Measurements from ENCODE around the gene PRM2. TPM values are rescaled to one million over a fixed set of nuclear protein-coding genes. Genes with fewer than 3 reads are reported as not detected.

The PRM2 gene
- polyA plus RNA-seq, 2 of the 4 experiments (the other 2 are of a cell fraction): not detected

DNA sequence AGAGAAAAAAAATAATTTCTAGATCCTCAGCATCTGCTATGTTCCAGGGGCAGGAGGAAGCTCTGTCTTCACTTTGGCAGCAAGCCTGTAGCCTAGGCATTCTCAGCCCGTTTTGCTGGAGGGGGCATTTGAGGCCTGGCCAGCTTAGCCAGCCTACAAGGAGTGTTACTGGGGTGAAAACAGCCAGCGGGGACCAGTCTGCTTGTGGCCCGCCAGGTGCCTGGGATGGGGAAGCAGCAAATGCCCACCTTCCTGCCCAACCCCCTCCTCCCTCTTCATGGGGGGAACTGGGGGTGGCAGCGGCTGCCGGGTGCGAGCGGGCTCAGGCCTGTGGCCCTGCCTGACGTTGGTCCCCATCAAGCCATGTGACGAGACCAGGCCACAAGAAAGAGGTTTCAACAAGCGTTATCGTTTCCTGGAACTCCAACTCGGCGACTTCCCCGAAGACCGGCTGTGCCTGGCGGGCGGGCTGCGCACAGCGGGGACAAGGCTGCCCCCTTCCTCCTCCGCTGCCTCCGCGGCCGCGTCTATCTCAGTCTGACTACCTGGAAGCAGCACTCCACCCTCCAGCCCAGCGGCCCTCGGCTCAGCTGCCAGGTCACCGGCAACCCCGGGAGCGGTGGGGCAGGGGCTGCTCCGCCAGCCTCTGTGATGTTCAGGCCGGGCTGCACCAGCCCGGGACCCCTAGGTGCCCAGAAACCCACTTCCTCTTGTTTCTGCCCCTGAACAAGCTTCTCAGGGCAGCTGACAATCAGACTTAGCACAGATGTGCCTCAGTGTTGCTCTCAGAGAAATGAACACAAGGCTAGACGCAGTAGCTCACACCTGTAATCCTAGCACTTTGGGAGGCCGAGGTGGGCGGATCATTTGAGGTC lies 43.2 kb downstream of the PRM2 start:
- ChIA-PET POLR2A (no interaction called here), CTCF (interaction anchor here (1.6 kb wide), 1 partner anchor 269 kb away, joined by 3 read pairs; no protein-coding TSS in a partner anchor)
- H3K4me2 ChIP-seq: no peak overlapping the region
- ATAC-seq: no peak
- FAIRE-seq: no peak
- no peak for DNase-seq (ENCODE audit: low read depth in 1 of 2, low spot score in 1 of 2)
- no peaks in the 10 kb centered on the region for H3K9me3 ChIP-seq
- TF ChIP-seq HOXB5 (CRISPR knock-in tag; IDR thresholded peaks at IDR 0.05) (no peak), RNF2 (IDR thresholded peaks at IDR 0.05; ENCODE audit: borderline replicate concordance, low read depth) (no peak), TP53 (CRISPR knock-in tag; IDR thresholded peaks at IDR 0.05) (no peak), JUNB (IDR thresholded peaks at IDR 0.05) (no peak), HOXA7 (CRISPR knock-in tag; IDR thresholded peaks at IDR 0.05) (no peak), PHF8 (IDR thresholded peaks at IDR 0.05; ENCODE audit: borderline replicate concordance, low read depth) (no peak), MAFK (IDR thresholded peaks at IDR 0.05; ENCODE audit: partially characterized antibody) (no peak), NFE2L2 (conservative IDR thresholded peaks at IDR 0.05; ENCODE audit: low read length) (no peak)
- TF ChIP-seq, protein P1, sequence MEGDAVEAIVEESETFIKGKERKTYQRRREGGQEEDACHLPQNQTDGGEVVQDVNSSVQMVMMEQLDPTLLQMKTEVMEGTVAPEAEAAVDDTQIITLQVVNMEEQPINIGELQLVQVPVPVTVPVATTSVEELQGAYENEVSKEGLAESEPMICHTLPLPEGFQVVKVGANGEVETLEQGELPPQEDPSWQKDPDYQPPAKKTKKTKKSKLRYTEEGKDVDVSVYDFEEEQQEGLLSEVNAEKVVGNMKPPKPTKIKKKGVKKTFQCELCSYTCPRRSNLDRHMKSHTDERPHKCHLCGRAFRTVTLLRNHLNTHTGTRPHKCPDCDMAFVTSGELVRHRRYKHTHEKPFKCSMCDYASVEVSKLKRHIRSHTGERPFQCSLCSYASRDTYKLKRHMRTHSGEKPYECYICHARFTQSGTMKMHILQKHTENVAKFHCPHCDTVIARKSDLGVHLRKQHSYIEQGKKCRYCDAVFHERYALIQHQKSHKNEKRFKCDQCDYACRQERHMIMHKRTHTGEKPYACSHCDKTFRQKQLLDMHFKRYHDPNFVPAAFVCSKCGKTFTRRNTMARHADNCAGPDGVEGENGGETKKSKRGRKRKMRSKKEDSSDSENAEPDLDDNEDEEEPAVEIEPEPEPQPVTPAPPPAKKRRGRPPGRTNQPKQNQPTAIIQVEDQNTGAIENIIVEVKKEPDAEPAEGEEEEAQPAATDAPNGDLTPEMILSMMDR (IDR thresholded peaks at IDR 0.05): no peak
- TF ChIP-seq, protein P2, sequence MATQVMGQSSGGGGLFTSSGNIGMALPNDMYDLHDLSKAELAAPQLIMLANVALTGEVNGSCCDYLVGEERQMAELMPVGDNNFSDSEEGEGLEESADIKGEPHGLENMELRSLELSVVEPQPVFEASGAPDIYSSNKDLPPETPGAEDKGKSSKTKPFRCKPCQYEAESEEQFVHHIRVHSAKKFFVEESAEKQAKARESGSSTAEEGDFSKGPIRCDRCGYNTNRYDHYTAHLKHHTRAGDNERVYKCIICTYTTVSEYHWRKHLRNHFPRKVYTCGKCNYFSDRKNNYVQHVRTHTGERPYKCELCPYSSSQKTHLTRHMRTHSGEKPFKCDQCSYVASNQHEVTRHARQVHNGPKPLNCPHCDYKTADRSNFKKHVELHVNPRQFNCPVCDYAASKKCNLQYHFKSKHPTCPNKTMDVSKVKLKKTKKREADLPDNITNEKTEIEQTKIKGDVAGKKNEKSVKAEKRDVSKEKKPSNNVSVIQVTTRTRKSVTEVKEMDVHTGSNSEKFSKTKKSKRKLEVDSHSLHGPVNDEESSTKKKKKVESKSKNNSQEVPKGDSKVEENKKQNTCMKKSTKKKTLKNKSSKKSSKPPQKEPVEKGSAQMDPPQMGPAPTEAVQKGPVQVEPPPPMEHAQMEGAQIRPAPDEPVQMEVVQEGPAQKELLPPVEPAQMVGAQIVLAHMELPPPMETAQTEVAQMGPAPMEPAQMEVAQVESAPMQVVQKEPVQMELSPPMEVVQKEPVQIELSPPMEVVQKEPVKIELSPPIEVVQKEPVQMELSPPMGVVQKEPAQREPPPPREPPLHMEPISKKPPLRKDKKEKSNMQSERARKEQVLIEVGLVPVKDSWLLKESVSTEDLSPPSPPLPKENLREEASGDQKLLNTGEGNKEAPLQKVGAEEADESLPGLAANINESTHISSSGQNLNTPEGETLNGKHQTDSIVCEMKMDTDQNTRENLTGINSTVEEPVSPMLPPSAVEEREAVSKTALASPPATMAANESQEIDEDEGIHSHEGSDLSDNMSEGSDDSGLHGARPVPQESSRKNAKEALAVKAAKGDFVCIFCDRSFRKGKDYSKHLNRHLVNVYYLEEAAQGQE (IDR thresholded peaks at IDR 0.05): no peak
- TF ChIP-seq, protein P3, sequence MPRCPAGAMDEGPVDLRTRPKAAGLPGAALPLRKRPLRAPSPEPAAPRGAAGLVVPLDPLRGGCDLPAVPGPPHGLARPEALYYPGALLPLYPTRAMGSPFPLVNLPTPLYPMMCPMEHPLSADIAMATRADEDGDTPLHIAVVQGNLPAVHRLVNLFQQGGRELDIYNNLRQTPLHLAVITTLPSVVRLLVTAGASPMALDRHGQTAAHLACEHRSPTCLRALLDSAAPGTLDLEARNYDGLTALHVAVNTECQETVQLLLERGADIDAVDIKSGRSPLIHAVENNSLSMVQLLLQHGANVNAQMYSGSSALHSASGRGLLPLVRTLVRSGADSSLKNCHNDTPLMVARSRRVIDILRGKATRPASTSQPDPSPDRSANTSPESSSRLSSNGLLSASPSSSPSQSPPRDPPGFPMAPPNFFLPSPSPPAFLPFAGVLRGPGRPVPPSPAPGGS (IDR thresholded peaks at IDR 0.05): no peak
- 89% methylated on average over 27 of the region's 35 CpGs for WGBS (ENCODE audit: missing lambda C conversion rate)
- H3K4me3 ChIP-seq: no peak overlapping the region
- H3K4me1 ChIP-seq: no peaks in the 10 kb centered on the region
- no peak overlapping the region for H3K27ac ChIP-seq

DNA sequence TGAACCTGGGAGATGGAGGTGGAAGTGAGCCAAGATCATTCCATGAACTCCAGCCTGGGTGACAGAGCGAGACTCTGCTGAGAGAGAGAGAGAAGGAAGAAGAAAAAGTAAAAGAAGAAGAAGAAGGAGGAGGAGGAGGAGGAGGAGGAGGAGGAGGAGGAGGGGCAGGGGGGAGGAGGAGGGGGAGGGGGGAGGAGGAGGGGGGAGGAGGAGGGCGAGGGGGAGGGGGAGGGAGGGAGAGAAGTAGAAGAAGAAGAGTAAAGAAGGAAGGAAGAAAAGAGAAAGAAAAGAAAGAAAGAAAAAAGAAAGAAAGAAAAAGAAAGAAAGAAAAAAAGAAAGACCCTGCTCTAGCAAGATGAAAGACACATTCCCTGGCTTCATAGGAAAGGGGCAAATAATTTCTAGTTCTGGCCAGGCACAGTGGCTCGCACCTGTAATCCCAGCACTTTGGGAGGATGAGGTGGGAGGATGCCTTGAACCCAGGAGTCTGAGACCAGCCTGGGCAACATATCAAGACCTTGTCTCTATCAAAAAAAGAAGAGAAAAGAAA lies 43.9 kb downstream of the PRM2 start:
- Histone ChIP-seq H3K9me3 (no peaks in the 10 kb centered on the region), H3K4me2 (no peak overlapping the region), H3K4me3 (no peak overlapping the region), H3K27ac (no peak overlapping the region), H3K4me1 (no peaks in the 10 kb centered on the region)
- no peak for DNase-seq (ENCODE audit: low read depth in 1 of 2, low spot score in 1 of 2)
- WGBS (ENCODE audit: missing lambda C conversion rate): 85% methylated on average over 2 of the region's 3 CpGs
- CTCF ChIA-PET: no interaction called here
- no peak for FAIRE-seq
- POLR2A ChIA-PET: no interaction called here
- TF ChIP-seq ZNF302 (CRISPR knock-in tag; IDR thresholded peaks at IDR 0.05) (no peak), FOSL2 (IDR thresholded peaks at IDR 0.05) (no peak), FOSL2 (CRISPR knock-in tag; IDR thresholded peaks at IDR 0.05) (no peak), TP53 (CRISPR knock-in tag; IDR thresholded peaks at IDR 0.05) (no peak), HDAC2 (IDR thresholded peaks at IDR 0.05) (no peak)
- ATAC-seq: no peak

All from A549 (cell line).